HepG2 (cell line): ENCODE measurements around the gene MLN. TPM values are rescaled to one million over a fixed set of nuclear protein-coding genes. Genes with fewer than 3 reads are reported as not detected.

Experiments
- ARID5B ChIP-seq: IDR thresholded peaks from 2 replicates; pipeline ENCODE4 v1.4.0; 2020; ENCODE audit warnings: mild to moderate bottlenecking, missing genetic modification reagents
- CENPBD1 ChIP-seq: sonication (generic); formaldehyde crosslinking; IDR thresholded peaks from 2 replicates; pipeline ENCODE4 v1.8.0; 2022; ENCODE audit warnings: missing genetic modification reagents, low read depth, mild to moderate bottlenecking, borderline replicate concordance
- DMAP1 ChIP-seq: IDR thresholded peaks from 2 replicates; pipeline ENCODE4 v1.6.1; 2016
- FLYWCH1 ChIP-seq: sonication (generic); formaldehyde crosslinking; IDR thresholded peaks from 2 replicates; pipeline ENCODE4 v1.8.1; 2023; ENCODE audit warnings: mild to moderate bottlenecking, missing genetic modification reagents
- FOXA3 ChIP-seq: IDR thresholded peaks from 2 replicates; pipeline ENCODE4 v1.6.1; 2016; ENCODE audit warnings: missing genetic modification reagents, missing compliant biosample characterization
- FOXP1 ChIP-seq, 2 experiments: fragments of 450-650 bp in 1 of 2; IDR thresholded peaks; 2 replicates each; pipeline ENCODE4 v1.6.1; 2017 to 2018; ENCODE audit warnings: antibody characterized with exemption in 1 of 2
- MXD4 ChIP-seq: IDR thresholded peaks from 2 replicates; pipeline ENCODE4 v1.6.1; 2016; ENCODE audit warnings: mild to moderate bottlenecking, missing biosample characterization, missing genetic modification reagents
- TBX3 ChIP-seq: fragments of 450-650 bp; IDR thresholded peaks from 2 replicates; pipeline ENCODE4 v1.6.1; 2017; ENCODE audit warnings: antibody characterized with exemption, mild to moderate bottlenecking, inconsistent platforms, borderline replicate concordance
- ZBTB40 ChIP-seq, 2 experiments: fragments of 450-650 bp in 1 of 2; sonication (generic) in 1 of 2; formaldehyde crosslinking in 1 of 2; IDR thresholded peaks; 2 replicates each; pipeline versions ENCODE4 v1.6.1 to v1.8.0; 2016 to 2022; ENCODE audit warnings: antibody characterized with exemption in 1 of 2, mild to moderate bottlenecking in 1 of 2, missing genetic modification reagents in 1 of 2
- ZNF10 ChIP-seq: sonication (generic); formaldehyde crosslinking; IDR thresholded peaks from 2 replicates; pipeline ENCODE4 v1.4.0; 2020; ENCODE audit warnings: mild to moderate bottlenecking, low read depth, missing genetic modification reagents, borderline replicate concordance
- ZNF253 ChIP-seq: sonication (generic); formaldehyde crosslinking; IDR thresholded peaks from 2 replicates; pipeline ENCODE4 v1.8.0; 2022; ENCODE audit warnings: mild to moderate bottlenecking, missing genetic modification reagents, borderline replicate concordance
- ZNF292 ChIP-seq: sonication (generic); formaldehyde crosslinking; IDR thresholded peaks from 2 replicates; pipeline ENCODE4 v1.8.1; 2022; ENCODE audit warnings: mild to moderate bottlenecking, low read depth, missing genetic modification reagents, borderline replicate concordance
- ZNF354B ChIP-seq: sonication (generic); formaldehyde crosslinking; IDR thresholded peaks from 2 replicates; pipeline ENCODE4 v1.8.0; 2022; ENCODE audit warnings: mild to moderate bottlenecking, missing genetic modification reagents
- ZNF850 ChIP-seq: sonication (generic); formaldehyde crosslinking; conservative IDR thresholded peaks from 2 replicates; pipeline ENCODE4 v1.9.0; 2021; ENCODE audit warnings: mild to moderate bottlenecking, missing genetic modification reagents
- ZSCAN20 ChIP-seq: sonication (generic); formaldehyde crosslinking; IDR thresholded peaks from 2 replicates; pipeline ENCODE4 v1.4.0; 2020; ENCODE audit warnings: missing genetic modification reagents, mild to moderate bottlenecking, borderline replicate concordance
- polyA plus RNA-seq, 8 experiments: library from polyadenylated mRNA; depleted of rRNA in 3 of 8; stranded (reverse) in 7 of 8; unstranded in 1 of 8; fragments of >200 nt; fragmentation: Illumina TruSeq in 4 of 8; extraction: Trizol in 4 of 8; gene quantifications; 2 replicates each; pipeline versions ENCODE4 v1.2.1 to v1.2.3, GENCODE V29; 2011 to 2016; ENCODE audit warnings: low read depth in 4 of 8, missing spikeins in 1 of 8, mixed read lengths in 1 of 8; ENCODE audit not compliant: insufficient read depth in 1 of 8
- total RNA-seq, 5 experiments: library from RNA; depleted of rRNA; stranded (reverse); fragments of >200 nt; fragmentation: Illumina TruSeq; extraction: Trizol; gene quantifications; 2 replicates each; pipeline ENCODE4 v1.2.3, GENCODE V29; 2016; ENCODE audit warnings: low read depth in 1 of 5

MLN gene
- total and polyA plus RNA-seq, 2 of the 13 experiments (the other 11 are each of a cell fraction or from before 2014, with no cell fraction given) = not detected

- TF ChIP-seq ARID5B (CRISPR knock-in tag) (peak; percentile 84), MXD4 (no peak), ZNF850 (no peak), ZNF292 (CRISPR knock-in tag) (peak; percentile 54; the same call in 1 of the 2 replicates), ZBTB40 (IDR thresholded peaks at IDR 0.05) (no peak), ZBTB40 (CRISPR knock-in tag; IDR thresholded peaks at IDR 0.05) (peak; percentile 52; the same call in 1 of the 2 replicates), ZNF354B (CRISPR knock-in tag) (no peak; the same call in 1 of the 2 replicates), FLYWCH1 (CRISPR knock-in tag) (no peak), ZSCAN20 (CRISPR knock-in tag) (no peak), FOXP1 (IDR thresholded peaks at IDR 0.05) (no peak), FOXP1 (CRISPR knock-in tag; IDR thresholded peaks at IDR 0.05) (peak; percentile 59), TBX3 (peak; percentile 35; the same call in 1 of the 2 replicates), DMAP1 (peak; percentile 75), ZNF253 (no peak), ZNF10 (CRISPR knock-in tag) (no peak), FOXA3 (peak; percentile 90), CENPBD1 (CRISPR knock-in tag) (no peak; the same call in none of the 2 replicates)
Observed at GRCh38 chr6:33840048-33840926, 36.5 kb upstream of the MLN start (continued).
